ENCODE results near the gene RBMS1. TPM values are rescaled to one million over a fixed set of nuclear protein-coding genes. Genes with fewer than 3 reads are reported as not detected.

The RBMS1 gene
- total and polyA plus RNA-seq, 5 donors from 2014 or later, result 27.9 to 58.4 (median 33.5) TPM

DNA sequence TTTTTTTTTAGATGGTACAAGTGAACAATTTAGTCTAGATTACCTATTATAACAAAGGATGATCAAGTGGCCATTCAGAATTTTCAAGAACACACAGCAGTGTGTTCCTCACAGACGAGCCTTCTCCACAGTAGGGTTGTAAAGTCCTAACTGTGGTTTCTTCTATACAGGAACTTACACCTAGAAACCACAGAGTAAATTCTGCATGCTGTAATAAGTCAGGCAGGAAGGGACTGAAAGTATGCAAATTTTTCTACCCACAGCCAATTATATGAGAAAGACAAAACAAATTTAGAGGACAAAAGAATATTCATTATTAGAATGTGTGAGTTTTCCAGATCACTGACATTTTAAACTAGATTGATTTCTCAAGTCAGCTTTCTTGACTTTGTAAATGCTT lies 99.5 kb downstream of the RBMS1 start:
- Mint-ChIP-seq H3K4me3 (peak overlapping the region; percentile 2 to 79 (median 49)), H3K4me1 (peaks cover 37 to 64% (median 43%) of the 10 kb centered on the region in 4 donors), H3K27me3 (no peaks in the 10 kb centered on the region), H3K27ac (peak overlapping the region in 2 of 3 donors; percentile 55 to 66), H3K9me3 (no peaks in the 10 kb centered on the region), H3K36me3 (peaks cover 9% of the 10 kb centered on the region)
- DNase-seq, result peak in 2 of 3 donors; percentile 44 to 75
- Histone ChIP-seq H3K36me3 (ENCODE audit: control insufficient read depth, insufficient read depth, low read length) (no peaks in the 10 kb centered on the region), H3K27me3 (ENCODE audit: control insufficient read depth, insufficient read depth, low read length) (no peaks in the 10 kb centered on the region), H3K4me1 (ENCODE audit: control insufficient read depth, insufficient read depth, low read length, poor library complexity, severe bottlenecking) (peaks cover 45% of the 10 kb centered on the region), H3K4me3 (ENCODE audit: low read depth, low read length) (peak overlapping the region; percentile 70), H3K27ac (ENCODE audit: insufficient read depth, low read length, poor library complexity, severe bottlenecking) (no peak overlapping the region), H3K9me3 (ENCODE audit: control insufficient read depth in 2 of 2, low read length in 2 of 2) (no peaks in the 10 kb centered on the region)
- peak; percentile 90 to 93 for ATAC-seq (ENCODE audit: low read depth in 2 of 2)

DNA sequence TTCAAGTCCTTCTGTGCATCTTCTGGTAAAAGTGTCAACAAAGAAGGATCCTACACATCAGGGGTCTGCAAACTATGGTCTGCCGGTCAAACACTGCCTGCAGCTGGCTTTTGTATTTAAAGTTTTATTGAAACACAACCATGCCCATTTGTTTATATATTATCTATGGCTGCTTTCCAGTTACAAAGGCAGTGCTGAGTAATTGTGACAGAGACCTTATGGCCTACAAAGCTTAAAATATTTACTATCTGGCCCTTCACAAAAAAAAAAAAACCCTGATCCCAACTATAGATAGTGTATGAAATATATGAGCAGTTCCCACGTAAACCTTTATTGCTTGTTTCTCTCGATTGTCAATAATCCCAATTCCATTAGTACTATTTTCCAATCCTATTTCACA lies 101.4 kb downstream of the RBMS1 start:
- Histone ChIP-seq H3K36me3 (ENCODE audit: control insufficient read depth, insufficient read depth, low read length) (no peaks in the 10 kb centered on the region), H3K27me3 (ENCODE audit: control insufficient read depth, insufficient read depth, low read length) (no peaks in the 10 kb centered on the region), H3K9me3 (ENCODE audit: control insufficient read depth in 2 of 2, low read length in 2 of 2) (no peaks in the 10 kb centered on the region), H3K27ac (ENCODE audit: insufficient read depth, low read length, poor library complexity, severe bottlenecking) (no peak overlapping the region), H3K4me3 (ENCODE audit: low read depth, low read length) (no peak overlapping the region), H3K4me1 (ENCODE audit: control insufficient read depth, insufficient read depth, low read length, poor library complexity, severe bottlenecking) (peaks cover 60% of the 10 kb centered on the region)
- H3K27me3 Mint-ChIP-seq, result no peaks in the 10 kb centered on the region
- H3K36me3 Mint-ChIP-seq, result peaks cover 9% of the 10 kb centered on the region
- no peak overlapping the region for H3K4me3 Mint-ChIP-seq
- no peak for ATAC-seq (ENCODE audit: low read depth in 2 of 2)
- no peak for DNase-seq
- peak overlapping the region in 1 of 3 donors; percentile 22 for H3K27ac Mint-ChIP-seq
- peaks cover 46 to 84% (median 62%) of the 10 kb centered on the region in 4 donors for H3K4me1 Mint-ChIP-seq
- no peaks in the 10 kb centered on the region for H3K9me3 Mint-ChIP-seq

DNA sequence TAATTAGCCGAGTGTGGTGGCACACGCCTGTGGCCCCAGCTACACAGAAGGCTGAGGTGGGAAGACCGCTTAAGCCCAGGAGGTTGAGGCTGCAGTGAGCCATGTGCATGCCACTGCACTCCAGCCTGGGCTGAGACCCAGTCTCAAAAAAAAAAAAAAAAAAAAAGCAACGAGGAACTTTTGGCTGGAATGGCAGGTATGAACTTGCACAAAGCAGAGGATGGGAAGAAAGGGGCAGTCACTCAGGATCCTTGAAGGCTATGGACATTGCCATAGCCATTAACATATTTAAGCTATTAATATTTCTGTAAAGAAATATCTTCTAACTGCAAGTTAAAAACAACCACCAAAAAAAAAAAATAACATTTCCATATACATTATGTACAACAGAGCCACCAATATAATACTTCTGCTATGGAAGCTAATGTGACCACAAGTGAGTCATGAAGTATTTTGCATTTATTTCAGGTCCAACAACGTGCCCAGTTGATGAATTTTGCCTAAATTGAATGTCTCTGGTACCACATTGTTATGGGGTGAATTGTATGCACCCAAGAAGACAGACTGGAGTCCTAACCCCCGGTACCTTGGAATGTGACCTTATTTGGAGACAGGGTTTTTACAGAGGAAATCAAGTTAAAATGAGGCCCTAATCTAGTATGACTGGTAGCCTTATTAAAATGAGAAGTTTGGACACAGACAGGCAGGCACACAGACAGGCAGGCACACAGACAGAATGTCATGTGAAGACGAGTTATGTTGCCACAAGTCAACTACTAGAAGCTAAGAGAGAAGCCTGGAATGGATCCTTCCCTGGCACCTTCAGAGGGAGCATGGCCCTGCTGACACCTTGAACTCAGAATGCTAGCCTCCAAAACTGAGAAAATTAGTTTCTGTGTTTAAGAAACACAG lies 102.8 kb downstream of the RBMS1 start:
- no peak for DNase-seq
- Mint-ChIP-seq H3K9me3 (no peaks in the 10 kb centered on the region), H3K27ac (peak overlapping the region in 1 of 3 donors; percentile 38), H3K4me1 (peaks cover 42 to 90% (median 62%) of the 10 kb centered on the region in 4 donors), H3K36me3 (peaks cover 9% of the 10 kb centered on the region), H3K27me3 (no peaks in the 10 kb centered on the region), H3K4me3 (peak overlapping the region in 1 of 4 donors; percentile 34)
- peaks cover 57% of the 10 kb centered on the region for H3K4me1 ChIP-seq (ENCODE audit: control insufficient read depth, insufficient read depth, low read length, poor library complexity, severe bottlenecking)
- H3K36me3 ChIP-seq (ENCODE audit: control insufficient read depth, insufficient read depth, low read length), result no peaks in the 10 kb centered on the region
- ATAC-seq (ENCODE audit: low read depth in 2 of 2), result no peak
- no peak overlapping the region for H3K4me3 ChIP-seq (ENCODE audit: low read depth, low read length)
- no peaks in the 10 kb centered on the region for H3K9me3 ChIP-seq (ENCODE audit: control insufficient read depth in 2 of 2, low read length in 2 of 2)
- H3K27ac ChIP-seq (ENCODE audit: insufficient read depth, low read length, poor library complexity, severe bottlenecking), result no peak overlapping the region
- H3K27me3 ChIP-seq (ENCODE audit: control insufficient read depth, insufficient read depth, low read length), result no peaks in the 10 kb centered on the region

DNA sequence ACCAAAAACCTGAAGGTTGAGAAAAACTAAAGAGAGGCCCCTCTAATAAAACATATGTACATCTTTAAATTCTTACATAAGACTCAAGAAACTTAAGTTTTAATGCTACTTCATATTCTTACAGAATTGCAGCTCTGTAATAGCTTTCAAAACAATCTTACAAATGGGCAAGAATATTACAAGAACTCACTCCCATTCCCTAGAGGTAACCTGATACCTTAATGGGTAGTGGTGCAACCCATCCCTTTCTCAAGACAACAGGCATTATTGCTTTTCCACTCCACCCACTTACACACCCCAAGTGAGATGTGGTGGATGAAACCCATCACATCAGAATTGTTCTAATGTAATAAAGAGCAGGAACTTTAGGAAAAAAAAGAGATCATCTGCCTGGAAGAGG lies 103.7 kb downstream of the RBMS1 start:
- Histone ChIP-seq H3K36me3 (ENCODE audit: control insufficient read depth, insufficient read depth, low read length) (no peaks in the 10 kb centered on the region), H3K9me3 (ENCODE audit: control insufficient read depth in 2 of 2, low read length in 2 of 2) (no peaks in the 10 kb centered on the region), H3K27ac (ENCODE audit: insufficient read depth, low read length, poor library complexity, severe bottlenecking) (no peak overlapping the region), H3K27me3 (ENCODE audit: control insufficient read depth, insufficient read depth, low read length) (no peaks in the 10 kb centered on the region), H3K4me3 (ENCODE audit: low read depth, low read length) (no peak overlapping the region), H3K4me1 (ENCODE audit: control insufficient read depth, insufficient read depth, low read length, poor library complexity, severe bottlenecking) (peaks cover 54% of the 10 kb centered on the region)
- ATAC-seq (ENCODE audit: low read depth in 2 of 2) (no peak), DNase-seq (no peak)
- Mint-ChIP-seq H3K36me3 (peaks cover 10% of the 10 kb centered on the region), H3K4me3 (peak overlapping the region in 2 of 4 donors; percentile 18 to 34), H3K9me3 (no peaks in the 10 kb centered on the region), H3K27me3 (no peaks in the 10 kb centered on the region), H3K4me1 (peaks cover 42 to 89% (median 61%) of the 10 kb centered on the region in 4 donors), H3K27ac (peak overlapping the region in 2 of 3 donors; percentile 17 to 67)

DNA sequence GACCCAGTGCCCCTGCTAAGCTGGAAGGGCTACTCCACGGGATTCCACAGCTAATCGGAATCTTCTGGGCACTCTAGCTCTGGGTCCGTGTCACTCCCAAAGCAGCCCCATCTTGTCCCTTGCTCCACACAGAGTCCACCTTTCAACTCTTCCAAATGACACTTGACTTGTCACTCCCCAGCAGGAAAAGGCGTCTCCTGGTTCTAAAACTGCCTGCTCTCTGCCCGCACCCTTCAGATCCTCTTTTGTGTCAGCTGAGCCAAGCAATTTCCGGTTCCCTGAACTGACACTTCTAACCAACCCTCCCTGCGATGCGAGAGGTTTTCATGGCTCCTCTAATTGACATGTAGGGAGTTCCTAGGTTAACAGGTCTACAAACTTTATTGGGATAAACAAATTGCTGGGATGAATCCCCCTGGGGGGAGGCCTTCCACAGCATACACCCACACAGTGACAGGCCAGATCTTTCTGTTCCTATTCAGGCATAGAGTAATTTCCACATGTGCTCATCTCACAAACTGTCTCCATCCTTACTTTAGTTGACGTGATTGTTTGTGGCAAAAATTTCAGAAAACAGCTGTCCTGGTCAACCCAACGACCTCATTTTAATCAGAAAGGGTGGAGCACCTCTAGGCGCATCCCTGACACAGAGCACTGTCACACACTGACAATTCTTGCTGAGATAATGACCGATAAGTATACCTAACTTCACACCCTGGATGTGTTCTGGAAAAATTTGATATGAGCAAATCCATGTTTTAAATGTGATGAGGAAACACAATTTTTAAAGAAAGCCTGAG lies 104.9 kb downstream of the RBMS1 start:
- no peak overlapping the region for H3K27ac ChIP-seq (ENCODE audit: insufficient read depth, low read length, poor library complexity, severe bottlenecking)

DNA sequence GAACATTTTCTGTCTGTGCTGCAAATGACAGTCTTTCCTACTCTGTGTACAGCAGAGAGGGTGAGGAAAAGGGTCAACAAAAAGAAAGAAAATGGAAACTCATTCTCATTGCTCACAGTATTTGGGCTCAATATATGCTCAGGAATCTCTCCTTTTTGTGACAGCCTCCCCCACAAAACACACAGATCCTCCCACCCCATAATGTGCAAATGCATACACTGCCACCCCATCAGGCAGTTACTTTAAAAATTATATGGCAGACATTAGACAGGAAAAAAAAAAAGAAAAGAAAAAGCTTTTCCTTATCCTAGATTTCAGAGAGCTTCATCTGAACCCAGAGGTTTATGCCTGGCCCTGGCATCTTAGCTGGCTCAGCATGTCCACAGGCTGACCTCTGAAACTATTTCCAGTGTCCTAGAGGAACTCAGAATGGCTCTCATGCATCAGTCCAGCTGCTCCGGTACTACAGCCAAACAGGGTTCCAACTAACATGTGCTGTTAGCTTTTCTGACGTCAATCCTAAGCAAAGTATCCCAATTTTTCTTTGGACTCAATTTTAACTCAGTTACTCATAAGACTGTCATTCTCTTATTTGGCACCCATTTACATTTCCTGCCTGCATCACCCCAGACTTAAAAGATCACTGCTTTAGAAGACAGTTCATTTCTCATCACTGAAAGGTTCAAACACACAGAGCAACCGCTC lies 105.9 kb downstream of the RBMS1 start:
- Mint-ChIP-seq H3K27ac (peak overlapping the region in 2 of 3 donors; percentile 67 to 89), H3K4me1 (peaks cover 30 to 79% (median 49%) of the 10 kb centered on the region in 4 donors), H3K36me3 (peaks cover 15% of the 10 kb centered on the region), H3K4me3 (peak overlapping the region in 3 of 4 donors; percentile 51 to 79 (median 62)), H3K9me3 (no peaks in the 10 kb centered on the region), H3K27me3 (no peaks in the 10 kb centered on the region)
- H3K27me3 ChIP-seq (ENCODE audit: control insufficient read depth, insufficient read depth, low read length), result no peaks in the 10 kb centered on the region
- ATAC-seq (ENCODE audit: low read depth in 2 of 2), result no peak
- peak overlapping the region; percentile 45 for H3K4me3 ChIP-seq (ENCODE audit: low read depth, low read length)
- no peaks in the 10 kb centered on the region for H3K36me3 ChIP-seq (ENCODE audit: control insufficient read depth, insufficient read depth, low read length)
- H3K9me3 ChIP-seq (ENCODE audit: control insufficient read depth in 2 of 2, low read length in 2 of 2), result no peaks in the 10 kb centered on the region
- no peak overlapping the region for H3K27ac ChIP-seq (ENCODE audit: insufficient read depth, low read length, poor library complexity, severe bottlenecking)
- H3K4me1 ChIP-seq (ENCODE audit: control insufficient read depth, insufficient read depth, low read length, poor library complexity, severe bottlenecking), result peaks cover 33% of the 10 kb centered on the region
- DNase-seq, result peak in 1 of 3 donors; percentile 33

More for the DNA sequence above, 104.9 kb downstream of the RBMS1 start:
- DNase-seq (peak in 1 of 3 donors; percentile 81), ATAC-seq (ENCODE audit: low read depth in 2 of 2) (peak; percentile 75 to 79)
- no peaks in the 10 kb centered on the region for H3K27me3 Mint-ChIP-seq
- no peaks in the 10 kb centered on the region for H3K9me3 Mint-ChIP-seq
- H3K4me1 Mint-ChIP-seq, result peaks cover 35 to 83% (median 56%) of the 10 kb centered on the region in 4 donors
- Histone ChIP-seq H3K27me3 (ENCODE audit: control insufficient read depth, insufficient read depth, low read length) (no peaks in the 10 kb centered on the region), H3K4me3 (ENCODE audit: low read depth, low read length) (peak overlapping the region; percentile 45), H3K4me1 (ENCODE audit: control insufficient read depth, insufficient read depth, low read length, poor library complexity, severe bottlenecking) (peaks cover 42% of the 10 kb centered on the region), H3K36me3 (ENCODE audit: control insufficient read depth, insufficient read depth, low read length) (no peaks in the 10 kb centered on the region), H3K9me3 (ENCODE audit: control insufficient read depth in 2 of 2, low read length in 2 of 2) (no peaks in the 10 kb centered on the region)
- H3K4me3 Mint-ChIP-seq, result peak overlapping the region; percentile 48 to 79 (median 56)
- peaks cover 12% of the 10 kb centered on the region for H3K36me3 Mint-ChIP-seq
- peak overlapping the region in 2 of 3 donors; percentile 67 to 89 for H3K27ac Mint-ChIP-seq

DNA sequence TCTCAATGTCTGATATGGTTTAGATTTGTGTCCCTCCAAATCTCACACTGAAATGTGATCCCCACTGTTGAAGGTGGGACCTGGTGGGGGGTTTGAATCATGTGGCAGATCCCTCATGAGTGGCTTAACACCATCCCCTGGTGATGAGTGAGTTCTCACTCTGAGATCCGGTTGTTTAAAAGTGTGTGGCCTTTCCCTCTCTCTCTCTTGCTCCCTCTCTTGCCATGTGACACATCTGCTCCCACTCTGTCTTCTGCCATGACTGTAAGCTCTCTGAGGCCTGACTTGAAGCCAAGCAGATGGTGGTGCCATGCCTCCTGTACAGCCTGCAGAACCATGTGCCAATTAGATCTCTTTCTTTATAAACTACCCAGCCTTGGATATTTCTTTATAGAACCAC lies 108.8 kb downstream of the RBMS1 start:
- Mint-ChIP-seq H3K27ac (peak overlapping the region in 1 of 3 donors; percentile 10), H3K4me1 (peaks cover 29 to 79% (median 45%) of the 10 kb centered on the region in 4 donors), H3K36me3 (peaks cover 12% of the 10 kb centered on the region), H3K27me3 (no peaks in the 10 kb centered on the region), H3K9me3 (no peaks in the 10 kb centered on the region), H3K4me3 (no peak overlapping the region)
- Histone ChIP-seq H3K27me3 (ENCODE audit: control insufficient read depth, insufficient read depth, low read length) (no peaks in the 10 kb centered on the region), H3K4me1 (ENCODE audit: control insufficient read depth, insufficient read depth, low read length, poor library complexity, severe bottlenecking) (peaks cover 20% of the 10 kb centered on the region), H3K9me3 (ENCODE audit: control insufficient read depth in 2 of 2, low read length in 2 of 2) (no peaks in the 10 kb centered on the region), H3K36me3 (ENCODE audit: control insufficient read depth, insufficient read depth, low read length) (no peaks in the 10 kb centered on the region), H3K4me3 (ENCODE audit: low read depth, low read length) (no peak overlapping the region), H3K27ac (ENCODE audit: insufficient read depth, low read length, poor library complexity, severe bottlenecking) (no peak overlapping the region)
- no peak for DNase-seq
- ATAC-seq (ENCODE audit: low read depth in 2 of 2), result no peak
